Stimulated activated CD4-positive, alpha-beta T cell treated with anti-CD3 and anti-CD28 coated beads, Interleukin-2, amount 100 ng/mL, for 24 hours (primary cell): Measurements from ENCODE around the gene PLA2G2F.

Experiments used
- DNase-seq, 2 donors: peaks; one replicate each; pipeline ENCODE4 v3.0.0-alpha.2; 2020

The PLA2G2F gene

GRCh38 chr1:20143734-20144565 lies 4.8 kb downstream of the PLA2G2F start:
- no peak for DNase-seq

DNA sequence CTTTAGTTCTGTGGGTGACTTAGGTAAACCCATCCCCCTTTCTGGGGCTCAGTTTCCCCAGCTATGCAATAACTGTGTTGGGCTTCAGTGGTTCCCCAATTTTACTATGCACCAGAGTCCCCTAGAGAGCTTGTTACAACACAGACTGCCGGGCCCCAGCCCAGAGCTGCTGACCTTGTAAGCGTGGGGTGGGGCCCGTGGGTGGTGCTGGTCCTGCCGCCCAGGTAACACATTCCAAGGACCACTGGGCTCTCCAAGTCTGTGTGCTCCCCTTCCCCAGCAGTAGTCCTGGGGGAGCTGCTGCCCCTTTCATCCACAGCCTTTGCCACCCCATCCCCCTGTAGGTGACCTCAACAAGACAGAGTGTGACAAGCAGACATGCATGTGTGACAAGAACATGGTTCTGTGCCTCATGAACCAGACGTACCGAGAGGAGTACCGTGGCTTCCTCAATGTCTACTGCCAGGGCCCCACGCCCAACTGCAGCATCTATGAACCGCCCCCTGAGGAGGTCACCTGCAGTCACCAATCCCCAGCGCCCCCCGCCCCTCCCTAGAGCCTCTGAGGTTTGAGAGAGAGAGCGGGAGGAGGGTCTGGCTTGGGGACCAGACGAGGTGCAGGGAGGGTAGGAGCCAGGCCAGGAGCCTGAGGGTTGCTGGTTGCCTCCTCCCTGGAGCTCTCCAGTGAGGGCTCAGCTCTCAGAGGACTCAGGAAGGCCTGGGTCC lies 8.9 kb downstream of the PLA2G2F start:
- no peak for DNase-seq

GRCh38 chr1:20148571-20149500 lies 9.7 kb downstream of the PLA2G2F start:
- no peak for DNase-seq

GRCh38 chr1:20149601-20150325 lies 10.6 kb downstream of the PLA2G2F start:
- DNase-seq: no peak

- no peak for DNase-seq
These were observed 11.2 kb downstream of the PLA2G2F start for GRCh38 chr1:20150326-20150705.

DNA sequence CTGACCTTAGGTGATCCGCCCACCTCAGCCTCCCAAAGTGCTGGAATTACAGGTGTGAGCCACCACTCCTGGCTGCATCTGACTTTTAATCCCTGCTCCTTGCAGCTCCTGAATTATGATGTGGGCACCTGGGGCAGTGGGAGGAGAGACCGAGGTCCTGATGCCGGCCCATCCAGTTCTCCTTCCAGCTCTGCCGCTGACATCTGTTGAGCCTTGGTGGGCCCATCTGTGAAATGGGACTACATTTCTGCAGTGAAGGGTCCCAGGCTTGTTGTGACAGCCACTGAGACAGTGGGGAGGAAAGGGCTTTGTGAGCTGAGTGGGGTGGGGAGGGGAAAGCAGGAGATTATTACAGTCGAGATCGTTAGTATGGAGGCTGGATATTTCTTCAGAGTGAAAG lies 11.8 kb downstream of the PLA2G2F start:
- DNase-seq: no peak

GRCh38 chr1:20151906-20152598 lies 12.9 kb downstream of the PLA2G2F start:
- peak; percentile 84 to 85 for DNase-seq

DNA sequence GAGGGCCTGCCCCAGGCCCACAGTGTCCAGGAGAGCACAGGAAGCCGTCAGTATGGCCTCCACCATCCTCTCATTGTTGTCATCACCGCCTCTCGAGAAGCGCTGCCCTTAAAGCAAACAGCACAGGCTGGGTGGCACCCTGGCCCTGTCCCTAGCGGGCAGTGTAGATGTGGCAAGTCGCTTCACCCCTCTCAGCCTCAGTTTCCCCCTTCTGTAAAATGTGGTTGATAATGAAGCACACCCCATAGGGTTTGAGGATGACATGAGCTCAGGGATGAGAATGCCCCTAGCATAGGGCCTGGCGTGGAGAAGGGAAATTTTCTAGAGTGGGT lies 13.4 kb downstream of the PLA2G2F start:
- DNase-seq: no peak

DNA sequence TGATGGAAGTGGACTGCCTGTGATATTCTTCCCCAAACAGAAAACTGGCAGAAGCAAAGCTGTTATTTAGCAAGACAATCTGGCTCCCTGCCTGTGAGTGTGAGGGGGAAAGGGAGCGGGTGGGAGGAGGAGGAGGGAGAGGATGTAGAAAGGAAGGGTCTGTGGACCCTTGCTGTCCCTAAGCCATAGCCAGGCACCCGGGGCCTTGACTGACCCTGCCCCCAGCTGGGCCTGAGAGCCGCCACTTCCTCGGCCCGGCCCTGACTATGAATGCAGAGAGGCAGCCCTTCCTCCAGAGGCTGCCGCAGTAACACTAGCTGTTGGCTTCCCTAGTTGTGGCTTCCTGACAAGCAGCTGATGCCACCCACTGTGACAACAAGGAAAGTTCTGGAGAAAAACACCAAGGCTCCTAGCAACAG lies 13.9 kb downstream of the PLA2G2F start:
- DNase-seq: no peak

DNA sequence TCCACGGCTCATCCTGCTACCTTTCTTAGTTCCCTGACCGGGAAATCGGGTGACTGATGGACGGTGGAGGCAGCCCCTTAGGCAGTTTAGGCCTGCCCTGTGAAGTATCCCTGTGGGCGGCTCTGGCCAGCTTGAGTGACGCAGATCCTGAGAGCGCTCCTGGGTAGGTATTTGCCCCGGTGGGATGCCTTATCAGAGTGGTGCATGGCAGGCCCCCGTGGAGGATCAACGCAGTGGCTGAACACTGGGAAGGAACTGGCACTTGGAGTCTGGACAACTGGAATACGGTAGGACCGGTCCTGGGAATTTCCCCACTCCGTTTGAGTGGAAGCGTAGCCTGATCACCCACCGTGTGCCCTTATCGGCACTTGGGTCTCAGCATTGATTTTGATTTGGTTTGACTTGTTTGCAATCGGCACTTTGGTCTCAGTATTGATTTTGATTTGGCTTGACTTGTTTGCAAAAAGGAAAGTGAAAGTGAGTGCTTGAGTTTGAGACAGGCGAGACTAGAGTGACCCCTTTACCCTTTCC lies 15.2 kb downstream of the PLA2G2F start:
- DNase-seq: no peak

DNA sequence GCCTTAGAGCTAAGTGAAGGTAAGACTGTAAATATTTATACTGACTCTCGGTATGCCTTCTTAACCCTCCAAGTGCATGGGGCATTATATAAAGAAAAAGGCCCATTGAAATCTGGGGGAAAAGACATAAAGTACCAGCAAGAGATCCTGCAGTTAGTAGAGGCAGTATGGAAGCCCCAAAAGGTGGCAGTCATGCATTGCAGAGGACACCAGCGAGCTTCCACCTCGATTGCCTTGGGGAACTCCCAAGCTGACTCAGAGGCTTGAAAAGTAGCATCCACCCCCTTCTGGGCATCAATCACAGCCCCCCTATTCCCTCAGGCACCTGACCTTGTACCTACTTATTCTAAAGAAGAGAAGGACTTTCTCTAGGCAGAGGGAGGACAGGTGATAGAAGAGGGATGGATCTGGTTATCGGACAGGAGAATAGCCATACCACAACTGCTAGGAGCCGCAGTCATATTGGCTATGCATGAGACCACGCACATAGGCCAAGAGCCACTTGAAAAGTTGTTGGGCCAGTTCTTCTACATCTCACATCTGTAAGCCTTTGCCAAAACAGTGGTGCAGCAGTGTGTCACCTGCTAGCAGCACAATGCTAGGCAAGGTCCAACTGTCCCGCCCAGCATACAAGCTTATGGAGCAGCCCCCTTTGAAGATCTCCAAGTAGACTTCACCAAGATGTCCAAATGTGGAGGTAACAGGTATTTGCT lies 19.4 kb downstream of the PLA2G2F start:
- DNase-seq: peak in 1 of 2 donors; percentile 34

- DNase-seq: no peak
These were observed 20.9 kb downstream of the PLA2G2F start for GRCh38 chr1:20160034-20160433.

DNA sequence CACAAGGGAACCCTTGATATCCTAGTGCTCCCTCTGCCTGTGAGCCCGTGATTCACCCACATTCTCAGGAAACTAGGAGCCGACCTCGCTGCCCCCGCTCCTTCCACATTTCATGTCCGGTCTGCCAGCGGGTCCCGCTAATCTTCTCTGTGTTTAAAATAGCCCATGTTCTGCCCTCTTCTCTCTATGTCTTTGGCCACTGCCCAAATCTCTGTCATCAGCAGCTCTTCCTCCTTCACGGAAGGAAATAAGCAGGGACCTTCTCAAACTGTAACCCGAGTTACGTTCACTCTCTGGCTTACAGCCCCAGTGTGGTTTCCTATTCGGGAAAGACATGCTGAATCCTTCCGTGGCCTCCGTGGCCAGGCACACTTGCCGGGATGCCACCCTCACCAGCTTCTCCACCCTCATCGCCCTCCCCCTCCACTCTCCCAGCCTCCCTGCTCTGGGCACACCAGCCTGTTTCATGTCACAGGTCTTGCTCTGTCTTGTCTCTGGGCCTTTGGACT lies 25.6 kb downstream of the PLA2G2F start:
- no peak for DNase-seq

- DNase-seq: no peak
These were observed 26.4 kb downstream of the PLA2G2F start for GRCh38 chr1:20165522-20165951.

GRCh38 chr1:20166051-20166450 lies 26.9 kb downstream of the PLA2G2F start:
- DNase-seq: no peak

GRCh38 chr1:20167126-20167525 lies 28.0 kb downstream of the PLA2G2F start:
- no peak for DNase-seq

- DNase-seq: no peak
These were observed 29.7 kb downstream of the PLA2G2F start for GRCh38 chr1:20168564-20169491.

DNA sequence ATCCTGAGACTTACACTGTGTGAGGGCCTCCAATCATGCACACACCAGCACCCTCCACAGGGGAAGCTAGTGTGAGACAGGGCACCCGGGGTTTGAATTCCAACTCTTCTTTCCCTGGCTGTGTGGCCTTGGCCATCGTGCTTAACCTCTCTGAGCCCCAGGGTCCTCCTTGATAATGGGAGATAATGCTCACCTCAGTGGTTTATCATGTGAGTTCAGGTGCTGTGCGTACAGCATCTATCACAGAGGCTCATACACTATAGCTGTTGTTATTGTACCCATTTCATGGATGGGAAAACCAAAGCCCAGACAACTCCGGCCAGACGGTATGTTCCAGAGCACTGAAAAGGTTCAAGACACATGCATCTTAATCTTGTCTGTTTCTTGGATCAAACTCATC lies 30.8 kb downstream of the PLA2G2F start:
- no peak for DNase-seq

DNA sequence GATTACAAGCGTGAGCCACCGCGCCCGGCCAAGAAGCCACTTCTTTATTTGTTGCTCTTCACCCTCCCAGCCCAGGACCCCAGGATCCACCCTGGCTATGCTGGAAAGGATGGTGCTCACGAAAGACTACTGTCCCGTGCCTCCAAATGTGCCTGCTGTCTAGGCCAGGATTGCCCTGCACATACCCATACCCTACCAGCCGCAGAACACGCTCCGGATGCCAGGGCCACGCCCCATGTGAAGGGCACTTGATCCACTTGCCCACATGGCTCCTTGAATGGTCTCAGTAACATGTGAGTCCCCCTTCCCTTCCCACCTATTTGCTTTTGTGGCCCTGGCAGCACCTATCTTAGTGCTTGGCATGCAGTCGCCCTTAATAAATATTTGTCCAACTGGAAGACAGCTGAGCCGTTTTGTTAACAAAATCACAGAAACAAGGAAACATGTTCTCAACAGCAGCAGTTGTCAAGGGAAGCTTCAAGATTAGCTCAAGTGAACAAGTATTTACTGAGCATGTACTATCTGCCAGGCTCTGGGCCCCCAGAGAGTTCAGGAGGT lies 33.0 kb downstream of the PLA2G2F start:
- DNase-seq: no peak
